GM12892 (cell line): Measurements from ENCODE around the gene SNRPD3.
"Not testable (repeated sequence)": the region's sequence is repeated elsewhere in the genome, so short reads cannot be mapped to it uniquely, and the experiment has no call there.

Experiments
- DNase-seq: peaks from one replicate; pipeline ENCODE4 v3.0.0; 2011; ENCODE audit not compliant: insufficient read length
- FAIRE-seq: peaks from 2 replicates; lab custom pipeline; 2011; peaks lifted over from hg19 to GRCh38; lab: Jason Lieb, UNC
- POLR2A ChIP-seq: IDR thresholded peaks from 2 replicates; pipeline ENCODE4 v1.6.1; 2011; ENCODE audit warnings: low read depth, low read length, control low read depth
- POLR2AphosphoS5 ChIP-seq: IDR thresholded peaks from 2 replicates; pipeline ENCODE4 v1.6.1; 2011; ENCODE audit warnings: low read depth, low read length, control low read depth
- TAF1 ChIP-seq: IDR thresholded peaks from 2 replicates; pipeline ENCODE4 v1.6.1; 2011; ENCODE audit warnings: low read depth, mild to moderate bottlenecking, control low read depth, low read length, borderline replicate concordance

Gene SNRPD3

GRCh38 chr22:24541681-24542515 lies 13.9 kb upstream of the SNRPD3 start:
- DNase-seq (no peak), FAIRE-seq (no peak)
- TF ChIP-seq TAF1: no peak
- no peak for TF ChIP-seq POLR2AphosphoS5
- TF ChIP-seq POLR2A: no peak

- DNase-seq (no peak), FAIRE-seq (no peak)
- TF ChIP-seq POLR2A (no peak), POLR2AphosphoS5 (no peak), TAF1 (no peak)
Measured at GRCh38 chr22:24542641-24543040, 13.2 kb upstream of the SNRPD3 start.

DNA sequence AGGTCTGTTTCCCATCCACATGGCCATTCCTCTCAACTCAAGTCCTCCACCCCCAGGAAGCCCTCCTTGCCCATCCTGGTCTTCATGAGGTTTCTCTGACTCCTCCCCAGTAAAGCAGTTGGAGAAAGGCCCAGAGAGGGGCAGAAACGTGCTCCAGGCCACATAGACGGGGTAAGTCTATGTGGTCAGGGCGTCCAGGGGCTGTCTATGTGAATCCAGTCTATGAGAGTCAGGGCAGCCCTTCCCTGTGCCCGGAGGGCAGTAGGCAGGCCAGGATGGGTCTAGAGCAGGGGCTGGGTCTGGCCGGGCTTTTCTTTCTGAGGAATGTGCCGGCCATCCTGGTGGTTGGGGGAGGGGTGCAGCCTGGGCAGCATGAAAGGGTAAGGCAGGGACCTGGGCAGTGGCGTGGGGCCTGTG lies 12.6 kb upstream of the SNRPD3 start:
- FAIRE-seq (no peak), DNase-seq (no peak)
- TF ChIP-seq POLR2A (no peak), TAF1 (no peak), POLR2AphosphoS5 (0 out of 2 replicates have a peak, but pooled peaks have one; percentile 3)

GRCh38 chr22:24543679-24544243 lies 12.0 kb upstream of the SNRPD3 start:
- DNase-seq (no peak), FAIRE-seq (no peak)
- TF ChIP-seq POLR2A: no peak
- TF ChIP-seq POLR2AphosphoS5: peak; percentile 13; the same call in 1 of the 2 replicates
- no peak for TF ChIP-seq TAF1

GRCh38 chr22:24548812-24549211 lies 7.0 kb upstream of the SNRPD3 start:
- no peak for TF ChIP-seq TAF1
- TF ChIP-seq POLR2A: peak; percentile 39; the same call in 1 of the 2 replicates
- no peak for FAIRE-seq
- DNase-seq: no peak

- FAIRE-seq (no peak), DNase-seq (no peak)
- TF ChIP-seq TAF1 (no peak), POLR2AphosphoS5 (no peak), POLR2A (no peak)
Measured at GRCh38 chr22:24550028-24550901, 5.5 kb upstream of the SNRPD3 start.

DNA sequence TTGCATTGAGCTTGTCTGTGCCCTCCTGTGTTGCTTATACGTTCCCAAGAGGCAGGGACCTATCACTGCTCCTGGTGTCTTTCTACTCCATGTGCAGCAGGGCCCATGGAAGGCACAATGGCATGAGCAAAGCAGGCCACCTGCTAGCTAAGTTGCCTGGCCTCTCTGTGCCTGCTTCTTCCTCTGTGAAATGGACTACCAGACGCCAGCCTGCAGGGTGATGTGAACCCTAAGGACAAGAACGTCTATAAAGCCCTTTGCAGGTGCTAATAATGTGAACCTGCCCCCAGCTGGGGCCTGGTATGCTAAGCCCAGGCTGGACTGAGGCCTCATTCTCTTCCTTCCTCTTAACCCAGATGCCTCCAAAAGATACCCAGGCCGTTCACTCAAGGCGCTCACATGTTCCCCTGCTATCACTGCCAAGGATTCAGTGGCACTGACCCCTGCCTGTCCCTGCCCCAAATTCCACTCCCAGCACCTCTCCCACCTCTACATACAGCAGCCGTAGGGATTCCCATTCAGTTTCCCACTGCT lies 4.8 kb upstream of the SNRPD3 start:
- no peak for TF ChIP-seq POLR2AphosphoS5
- no peak for TF ChIP-seq POLR2A
- TF ChIP-seq TAF1: no peak
- DNase-seq (no peak), FAIRE-seq (no peak)

DNA sequence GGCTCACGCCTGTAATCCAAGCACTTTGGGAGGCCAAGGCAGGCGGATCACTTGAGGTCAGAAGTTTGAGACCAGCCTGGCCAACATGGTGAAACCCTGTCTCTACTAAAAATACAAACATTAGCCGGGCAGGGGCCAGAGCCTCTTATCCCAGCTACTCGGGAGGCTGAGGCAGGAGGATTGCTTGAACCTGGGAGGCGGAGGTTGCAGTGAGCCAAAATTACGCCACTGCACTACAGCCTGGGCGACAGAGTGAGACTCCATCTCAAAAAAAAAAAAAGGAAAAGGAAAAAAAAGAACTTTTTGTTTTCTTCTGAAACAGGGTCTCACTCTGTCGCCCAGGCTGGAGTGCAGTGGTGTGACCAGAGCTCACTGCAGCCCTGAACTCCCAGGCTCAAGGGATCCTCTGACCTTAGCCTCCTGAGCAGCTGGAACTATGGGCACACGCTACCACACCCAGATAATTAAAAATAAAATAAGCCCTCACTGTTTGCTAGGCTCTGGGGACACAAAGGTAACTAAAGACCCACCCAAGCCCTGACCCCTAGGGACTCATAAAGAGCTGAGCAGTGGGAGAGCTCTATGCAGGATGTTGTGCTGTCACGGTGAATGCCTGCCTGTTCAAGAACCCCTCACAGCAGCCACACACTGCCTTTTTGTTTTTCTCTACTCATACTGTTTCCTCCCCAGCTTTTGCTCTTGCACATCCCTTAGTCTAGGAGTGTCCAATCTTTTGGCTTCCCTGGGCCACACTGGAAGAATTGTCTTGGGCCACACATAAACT lies 3.1 kb upstream of the SNRPD3 start:
- not testable (repeated sequence) for FAIRE-seq, DNase-seq

DNA sequence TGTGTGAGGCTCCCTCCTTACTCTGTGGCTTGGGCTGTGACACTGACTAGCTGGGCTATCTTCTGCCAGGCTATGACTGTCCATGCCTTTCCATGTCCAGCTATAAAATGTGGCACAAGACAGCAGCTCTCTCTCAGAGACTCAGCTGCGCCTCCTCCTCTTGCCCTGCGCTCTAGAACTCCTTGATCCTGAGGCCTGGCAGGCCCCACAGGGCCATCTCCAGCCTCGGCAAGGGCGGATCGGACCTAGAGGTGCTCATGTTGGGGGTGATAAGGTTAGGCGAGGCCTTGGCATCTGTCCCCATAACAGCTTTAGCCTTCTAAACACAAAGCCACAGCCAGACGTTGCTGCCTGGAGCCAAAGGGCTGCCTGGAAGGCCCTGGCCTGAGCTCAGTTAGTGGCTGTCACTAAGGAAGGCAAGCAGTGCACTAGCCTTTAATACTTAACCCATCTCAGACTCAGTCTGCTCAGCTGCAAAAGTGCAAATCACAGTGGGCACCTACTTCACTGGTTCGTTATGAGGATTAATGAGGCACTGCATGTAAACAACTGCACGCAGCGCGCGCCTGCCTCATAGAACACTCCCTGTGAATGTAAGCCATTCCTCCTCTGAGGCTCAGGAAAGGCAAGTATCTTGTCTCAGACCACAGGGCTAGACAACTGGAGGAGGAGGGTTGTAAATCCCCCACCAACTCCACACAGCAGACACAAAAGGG lies 2.0 kb upstream of the SNRPD3 start:
- no peak for TF ChIP-seq TAF1
- no peak for TF ChIP-seq POLR2AphosphoS5
- TF ChIP-seq POLR2A: no peak
- FAIRE-seq (peak; percentile 86), DNase-seq (no peak)
